ES-I3 (cell line): ENCODE data around the gene DRC3.
A peak's percentile ranks its signal among the peaks of the same experiment; 100 is the strongest.

Experiments
- H3K36me3 ChIP-seq: 2 replicates; pipeline ENCODE4 v1.6.1; 2013; ENCODE audit warnings: mild to moderate bottlenecking, low read length, control low read depth, moderate library complexity; ENCODE audit not compliant: insufficient read depth
- H3K4me1 ChIP-seq: 2 replicates; pipeline ENCODE4 v1.6.1; 2013; ENCODE audit warnings: mild to moderate bottlenecking, control low read depth, low read length; ENCODE audit not compliant: insufficient read depth
- H3K9ac ChIP-seq: 2 replicates; pipeline ENCODE4 v1.6.1; 2013; ENCODE audit warnings: low read depth, mild to moderate bottlenecking, low read length, moderate library complexity
- H3K9me3 ChIP-seq: 2 replicates; pipeline ENCODE4 v1.6.1; 2013; ENCODE audit warnings: mild to moderate bottlenecking, low read length, moderate library complexity; ENCODE audit not compliant: control insufficient read depth, insufficient read depth

DRC3 gene

GRCh38 chr17:18021372-18021771, 48.7 kb downstream of the DRC3 start:
- Histone ChIP-seq H3K9me3 (no peaks in the 10 kb centered on the region), H3K36me3 (no peaks in the 10 kb centered on the region), H3K9ac (no peak overlapping the region), H3K4me1 (no peaks in the 10 kb centered on the region)

DNA sequence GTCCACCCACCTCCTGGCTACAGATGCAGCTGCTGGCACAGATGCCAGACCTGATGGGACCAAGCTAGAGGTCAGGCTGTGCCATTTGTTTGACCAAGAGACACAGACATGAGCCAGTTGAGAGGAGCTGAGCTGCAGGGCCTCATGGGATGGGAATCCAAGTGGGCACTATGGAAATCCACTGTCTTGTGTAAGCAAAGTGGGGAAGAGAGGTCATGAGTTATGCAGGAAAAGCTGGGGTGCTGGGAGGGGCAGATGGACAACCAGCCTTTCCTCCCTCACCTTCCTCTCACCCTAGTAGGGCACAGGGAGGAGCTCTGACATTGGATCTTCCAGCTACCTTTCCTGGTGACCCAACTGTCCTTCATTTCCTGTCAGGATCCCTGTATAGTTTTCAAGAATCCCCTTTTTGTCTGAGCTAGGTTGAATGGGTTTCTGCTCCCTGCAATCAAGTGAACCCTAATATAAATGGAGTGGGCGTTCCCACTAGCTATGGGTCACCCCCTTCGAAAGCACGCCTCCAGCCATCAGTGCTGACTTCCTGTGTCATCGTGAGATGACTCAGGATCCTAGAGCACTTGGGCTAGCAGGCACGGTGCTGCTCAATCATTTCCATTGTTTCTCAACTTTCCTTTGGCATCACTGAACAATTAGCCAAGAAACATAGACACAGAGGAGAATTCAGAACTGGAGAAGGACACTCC, 52.7 kb downstream of the DRC3 start:
- Histone ChIP-seq H3K9ac (no peak overlapping the region), H3K4me1 (no peaks in the 10 kb centered on the region), H3K36me3 (no peaks in the 10 kb centered on the region; the same call in 1 of the 2 replicates)

DNA sequence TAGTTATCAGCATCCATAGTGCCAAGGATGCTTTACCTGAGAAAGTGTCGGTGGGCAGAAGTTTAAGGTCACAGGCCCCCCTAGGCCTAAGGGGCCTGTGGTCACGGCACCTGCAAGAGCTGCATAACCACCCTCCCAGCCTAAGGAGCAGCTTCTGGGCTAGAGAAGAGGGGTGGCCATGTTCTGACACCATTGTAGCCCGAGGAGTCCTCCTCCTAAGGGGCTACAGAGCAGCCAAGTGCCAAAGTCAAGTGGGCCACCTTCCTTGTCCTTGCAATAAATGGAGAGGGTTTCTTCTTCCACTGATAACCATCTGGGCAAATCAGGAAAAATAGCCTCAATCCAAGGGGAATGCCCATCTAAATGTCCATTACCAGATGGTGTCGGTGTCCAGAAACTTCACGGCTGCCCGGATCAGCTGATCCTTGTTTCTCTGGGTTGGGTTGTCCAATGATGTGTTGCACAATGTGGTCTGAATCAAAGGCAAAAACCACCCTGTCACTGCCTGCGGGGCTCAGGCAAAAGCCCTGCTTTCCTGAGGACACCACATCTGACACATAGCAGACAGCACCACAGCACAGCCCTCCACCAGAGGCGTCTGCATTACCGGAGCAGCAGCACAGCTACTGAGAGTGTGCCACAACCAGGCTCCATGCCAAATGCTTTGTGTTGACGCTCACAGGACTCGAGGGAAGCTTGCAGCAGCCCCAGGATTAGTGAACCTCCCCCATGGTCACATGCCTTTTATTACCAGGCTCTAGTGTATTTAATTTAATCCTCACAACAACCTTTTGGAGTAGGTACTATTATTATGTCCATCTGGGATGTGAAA, 53.5 kb downstream of the DRC3 start:
- H3K4me1 ChIP-seq: no peaks in the 10 kb centered on the region
- no peaks in the 10 kb centered on the region for H3K9me3 ChIP-seq
- no peaks in the 10 kb centered on the region; the same call in 1 of the 2 replicates for H3K36me3 ChIP-seq
- no peak overlapping the region for H3K9ac ChIP-seq

More for the DNA sequence above, 52.7 kb downstream of the DRC3 start:
- H3K9me3 ChIP-seq: no peaks in the 10 kb centered on the region

GRCh38 chr17:18027280-18027679, 54.6 kb downstream of the DRC3 start:
- Histone ChIP-seq H3K36me3 (no peaks in the 10 kb centered on the region; the same call in 1 of the 2 replicates), H3K9me3 (no peaks in the 10 kb centered on the region), H3K9ac (no peak overlapping the region), H3K4me1 (no peaks in the 10 kb centered on the region)

DNA sequence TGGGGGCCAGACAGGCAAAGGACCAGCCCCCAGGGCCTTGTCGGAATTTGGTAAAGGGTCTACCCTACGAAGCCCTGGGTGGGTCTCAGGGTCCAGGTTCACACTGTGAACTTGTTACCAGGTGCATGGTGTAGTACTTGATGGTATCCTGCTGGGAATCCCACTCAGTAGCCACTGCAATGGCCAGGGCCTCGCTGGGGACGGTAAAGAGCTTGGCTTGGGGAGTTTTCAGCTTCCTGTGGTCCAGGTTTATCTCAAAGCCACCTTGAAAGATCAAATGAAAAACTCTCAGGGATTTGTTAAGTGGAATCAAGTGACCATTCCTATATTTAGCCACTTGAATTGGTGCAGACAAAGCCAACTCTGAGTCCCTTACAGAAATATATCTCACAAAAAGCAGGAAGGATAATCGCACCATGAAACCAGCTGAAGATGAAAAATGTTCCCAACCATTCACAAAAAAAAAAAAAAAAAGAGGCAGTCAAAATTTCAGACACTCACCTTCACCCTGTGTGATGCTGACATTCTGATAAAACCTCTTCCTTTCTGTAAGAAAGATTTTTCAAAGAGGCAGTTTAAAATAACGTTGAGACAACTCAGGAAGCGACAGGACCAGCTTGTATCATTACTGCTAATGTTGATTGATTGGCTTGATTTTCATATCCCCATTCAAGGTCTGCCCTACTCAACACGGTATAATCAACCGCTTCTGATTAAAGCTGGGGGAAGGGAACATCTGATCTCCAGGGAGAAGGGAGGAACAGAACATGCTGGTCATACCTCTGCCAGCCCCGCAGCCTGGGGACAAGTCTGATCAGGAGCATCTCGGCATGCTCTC, 55.7 kb downstream of the DRC3 start:
- Histone ChIP-seq H3K4me1 (no peaks in the 10 kb centered on the region), H3K9me3 (no peaks in the 10 kb centered on the region), H3K9ac (no peak overlapping the region), H3K36me3 (no peaks in the 10 kb centered on the region; the same call in 1 of the 2 replicates)

DNA sequence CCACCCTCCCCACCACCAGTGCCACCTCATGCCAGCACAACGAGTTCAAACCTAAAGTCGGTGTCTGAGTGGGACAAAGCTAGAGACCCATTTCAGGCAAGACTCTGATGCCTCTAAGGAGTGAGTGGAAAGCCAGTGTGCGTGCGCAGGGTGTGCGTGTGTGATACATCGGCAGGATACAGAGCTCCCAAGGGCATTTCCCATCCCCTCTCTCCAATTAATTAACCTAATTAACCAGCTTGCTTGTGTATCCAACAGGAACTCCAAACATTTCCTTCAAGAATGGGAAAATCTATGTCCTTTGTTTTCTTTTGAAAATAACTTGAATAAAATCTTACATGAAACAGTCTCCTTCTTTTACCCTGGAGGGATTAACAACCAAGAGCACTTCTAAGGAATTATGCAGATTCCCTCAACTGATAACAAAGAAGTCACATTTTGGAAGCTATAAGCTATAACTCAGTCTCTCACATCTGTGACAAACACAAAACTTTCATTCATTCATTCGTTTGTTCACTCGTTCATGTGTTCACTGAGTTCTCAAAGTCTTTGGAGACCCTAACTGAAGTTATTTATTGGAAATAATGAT, 56.4 kb downstream of the DRC3 start:
- H3K9ac ChIP-seq: no peak overlapping the region

GRCh38 chr17:18031955-18032354, 59.3 kb downstream of the DRC3 start:
- H3K4me1 ChIP-seq: no peaks in the 10 kb centered on the region
- H3K36me3 ChIP-seq: no peaks in the 10 kb centered on the region; the same call in 1 of the 2 replicates
- no peaks in the 10 kb centered on the region for H3K9me3 ChIP-seq
- H3K9ac ChIP-seq: no peak overlapping the region

More for the DNA sequence above, 56.4 kb downstream of the DRC3 start:
- no peaks in the 10 kb centered on the region for H3K9me3 ChIP-seq
- H3K4me1 ChIP-seq: no peaks in the 10 kb centered on the region
- H3K36me3 ChIP-seq: no peaks in the 10 kb centered on the region; the same call in 1 of the 2 replicates

DNA sequence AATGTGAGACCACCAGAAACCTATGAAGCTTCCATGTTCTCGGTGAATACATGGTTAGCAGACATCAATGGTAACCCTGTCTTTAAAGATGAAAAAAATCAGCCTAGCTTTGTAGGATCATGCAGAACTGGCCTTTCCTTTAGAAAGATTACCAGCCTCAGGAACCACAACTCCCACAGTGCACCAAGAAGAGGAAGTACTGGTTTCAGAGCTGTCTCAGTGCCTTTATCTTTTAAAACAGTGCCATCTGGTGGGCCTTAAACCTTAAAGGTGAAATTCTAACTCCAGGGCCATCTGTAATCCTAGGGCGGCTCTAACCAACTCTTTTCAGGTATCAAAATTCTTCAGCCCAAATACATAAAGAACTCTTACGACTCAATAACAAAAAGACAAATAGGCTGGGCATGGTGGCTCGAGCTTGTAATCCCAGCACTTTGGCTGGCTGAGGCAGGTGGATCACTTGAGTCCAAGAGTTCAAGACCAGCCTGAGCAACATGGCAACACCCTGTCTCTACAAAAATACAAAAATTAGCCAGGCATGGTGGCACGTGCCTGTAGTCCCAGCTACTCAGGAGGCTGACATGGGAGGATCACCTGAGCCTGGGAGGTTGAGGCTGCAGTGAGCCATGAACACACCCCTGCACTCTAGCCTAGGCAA, 60.9 kb downstream of the DRC3 start:
- H3K9me3 ChIP-seq: no peaks in the 10 kb centered on the region
- no peaks in the 10 kb centered on the region; the same call in 1 of the 2 replicates for H3K36me3 ChIP-seq
- peaks cover 6% of the 10 kb centered on the region; the same call in 1 of the 2 replicates for H3K4me1 ChIP-seq
- H3K9ac ChIP-seq: no peak overlapping the region

DNA sequence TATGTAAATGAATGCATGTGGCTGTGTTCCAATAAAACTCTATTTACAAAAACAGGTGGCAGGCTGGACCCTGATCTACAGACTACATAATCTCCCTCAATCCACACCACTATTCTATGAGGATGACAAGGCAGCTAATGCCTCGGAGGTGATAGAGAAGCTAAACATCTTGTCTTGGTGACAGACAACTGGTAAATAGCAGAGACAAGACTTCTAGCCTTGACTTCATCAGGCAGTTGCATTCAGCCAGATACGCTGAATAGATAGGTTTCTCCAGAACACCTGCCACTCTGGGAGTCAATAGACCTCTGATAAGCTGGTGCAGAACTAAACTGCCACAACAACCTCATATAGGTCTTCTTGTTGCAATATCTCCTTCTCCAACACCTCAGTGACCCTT, 63.0 kb downstream of the DRC3 start:
- H3K36me3 ChIP-seq: no peaks in the 10 kb centered on the region; the same call in 1 of the 2 replicates
- H3K9ac ChIP-seq: no peak overlapping the region
- no peaks in the 10 kb centered on the region for H3K9me3 ChIP-seq
- H3K4me1 ChIP-seq: peaks cover 6% of the 10 kb centered on the region; the same call in 1 of the 2 replicates

DNA sequence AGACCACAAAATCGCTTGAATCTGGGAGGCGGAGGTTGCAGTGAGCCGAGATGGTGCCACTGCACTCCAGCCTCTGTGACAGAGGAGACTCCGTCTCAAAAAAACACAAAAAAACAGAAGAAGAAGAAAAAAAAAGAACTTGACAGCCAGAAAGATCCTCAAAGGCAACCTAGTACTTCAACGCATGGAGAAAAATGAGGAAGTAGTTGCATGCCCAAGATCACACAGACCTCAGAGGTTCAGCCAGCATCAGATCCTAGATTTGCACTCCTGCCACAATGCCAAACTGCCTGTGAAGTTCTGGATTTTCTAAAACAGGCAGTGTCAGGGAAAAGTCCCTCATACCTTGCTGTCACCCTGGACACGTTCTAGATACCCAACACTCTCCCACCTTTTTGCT, 64.8 kb downstream of the DRC3 start:
- Histone ChIP-seq H3K36me3 (no peaks in the 10 kb centered on the region), H3K9ac (no peak overlapping the region), H3K9me3 (no peaks in the 10 kb centered on the region), H3K4me1 (peaks cover 6% of the 10 kb centered on the region; the same call in 1 of the 2 replicates)

DNA sequence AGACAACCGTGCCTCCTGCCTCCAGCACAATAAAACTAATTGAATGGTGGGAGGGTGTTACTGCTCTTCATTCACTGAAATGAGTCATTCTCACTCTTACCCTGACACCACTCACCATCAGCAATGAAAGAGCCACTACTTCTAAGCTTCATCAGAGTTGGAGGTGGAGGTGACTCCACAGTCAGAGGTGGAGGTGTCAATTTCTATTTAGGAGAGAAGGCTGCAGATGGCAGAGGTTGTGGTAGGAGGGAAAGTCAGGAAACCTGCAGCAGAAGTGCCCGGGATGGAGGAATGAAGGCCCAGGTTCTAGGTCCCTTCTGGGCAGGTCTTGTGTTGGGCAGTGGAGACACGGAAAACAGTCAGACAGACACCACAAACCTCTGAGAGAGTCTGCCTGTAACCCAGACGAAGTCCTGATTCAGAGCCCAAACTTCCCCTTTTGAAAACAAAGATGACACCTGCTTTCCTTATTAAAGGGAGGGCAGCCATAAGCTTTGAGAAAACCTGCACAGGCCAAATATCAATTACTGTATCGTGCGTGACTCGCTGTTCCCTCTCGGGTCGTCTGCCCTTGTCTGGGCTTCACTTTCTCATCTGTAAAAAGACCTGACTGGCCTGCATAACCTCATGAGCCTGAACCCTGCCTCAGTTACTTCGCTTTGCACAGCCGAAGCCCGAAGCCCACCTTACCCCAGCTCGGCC, 65.6 kb downstream of the DRC3 start:
- Histone ChIP-seq H3K4me1 (peaks cover 6% of the 10 kb centered on the region; the same call in 1 of the 2 replicates), H3K9ac (peak overlapping the region; percentile 95)

DNA sequence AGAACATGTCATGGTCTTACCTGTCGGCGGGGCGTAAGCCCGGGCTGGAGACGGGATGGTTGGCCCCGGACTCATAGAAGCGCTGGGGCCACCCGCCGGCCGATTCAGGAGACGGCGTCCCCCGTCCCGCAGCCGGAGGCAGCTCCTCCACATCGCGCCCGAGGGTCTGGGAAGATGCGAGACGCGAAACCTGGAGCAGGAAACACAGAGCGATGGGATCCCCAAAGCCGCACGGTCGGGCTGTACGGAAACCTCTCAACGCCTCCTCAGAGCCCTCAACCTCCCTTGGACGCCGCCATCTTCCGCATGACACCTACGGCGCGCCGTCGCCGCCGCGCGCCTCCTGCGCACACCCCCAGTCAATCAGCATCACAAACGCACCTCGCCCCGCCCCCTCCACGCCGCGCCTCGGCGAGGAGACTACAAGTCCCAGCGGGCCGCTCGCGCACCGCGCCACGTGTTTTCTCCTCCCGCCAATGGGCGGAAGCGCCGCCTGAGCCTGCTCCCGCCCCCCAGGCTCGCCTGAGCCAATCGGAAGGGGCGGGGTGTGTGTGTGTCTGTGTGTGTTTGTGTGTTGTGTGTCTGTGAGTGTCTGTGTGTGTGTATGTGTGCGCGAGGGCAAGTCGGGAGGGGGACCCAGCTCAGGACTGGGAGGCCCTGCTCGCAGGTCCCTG, 66.3 kb downstream of the DRC3 start, which contains the start of the genes ATPAF2 and GID4:
Gene ATPAF2, minus strand, starts transcription at position 308 of the 674 bp plus-strand sequence. Its CDS starts 155 bp downstream, at position 153.
Gene GID4, plus strand, starts transcription at position 548 of the 674 bp plus-strand sequence. Its CDS starts 57 bp downstream, at position 605.
- H3K4me1 ChIP-seq: peaks cover 6% of the 10 kb centered on the region; the same call in 1 of the 2 replicates
- H3K36me3 ChIP-seq: no peaks in the 10 kb centered on the region
- H3K9me3 ChIP-seq: no peaks in the 10 kb centered on the region

More for the DNA sequence above, 65.6 kb downstream of the DRC3 start:
- no peaks in the 10 kb centered on the region for H3K9me3 ChIP-seq
- no peaks in the 10 kb centered on the region for H3K36me3 ChIP-seq

More for the DNA sequence above, 66.3 kb downstream of the DRC3 start, which contains the start of the genes ATPAF2 and GID4:
- H3K9ac ChIP-seq: peak within 1 kb of the TSS; percentile 95
